ENCODE data around the gene DDIT3.
"Not testable (repeated sequence)": the region's sequence is repeated elsewhere in the genome, so short reads cannot be mapped to it uniquely, and the experiment has no call there.

DDIT3 gene

DNA sequence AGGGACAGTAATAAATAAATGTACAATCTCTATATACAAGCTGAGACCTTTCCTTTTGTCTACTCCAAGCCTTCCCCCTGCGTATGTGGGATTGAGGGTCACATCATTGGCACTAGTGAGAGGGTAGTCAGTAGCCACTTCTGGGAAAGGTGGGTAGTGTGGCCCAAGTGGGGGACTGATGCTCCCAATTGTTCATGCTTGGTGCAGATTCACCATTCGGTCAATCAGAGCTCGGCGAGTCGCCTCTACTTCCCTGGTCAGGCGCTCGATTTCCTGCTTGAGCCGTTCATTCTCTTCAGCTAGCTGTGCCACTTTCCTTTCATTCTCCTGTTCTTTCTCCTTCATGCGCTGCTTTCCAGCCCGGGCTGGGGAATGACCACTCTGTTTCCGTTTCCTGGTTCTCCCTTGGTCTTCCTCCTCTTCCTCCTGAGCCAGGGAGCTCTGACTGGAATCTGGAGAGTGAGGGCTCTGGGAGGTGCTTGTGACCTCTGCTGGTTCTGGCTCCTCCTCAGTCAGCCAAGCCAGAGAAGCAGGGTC, 3.6 kb downstream of the DDIT3 start:
- no peak for DNase-seq (ENCODE audit: low spot score)
- Histone ChIP-seq H3K27ac (peak overlapping the region; percentile 2 to 98), H3K4me3 (no peak overlapping the region)
- TF ChIP-seq, protein P1, sequence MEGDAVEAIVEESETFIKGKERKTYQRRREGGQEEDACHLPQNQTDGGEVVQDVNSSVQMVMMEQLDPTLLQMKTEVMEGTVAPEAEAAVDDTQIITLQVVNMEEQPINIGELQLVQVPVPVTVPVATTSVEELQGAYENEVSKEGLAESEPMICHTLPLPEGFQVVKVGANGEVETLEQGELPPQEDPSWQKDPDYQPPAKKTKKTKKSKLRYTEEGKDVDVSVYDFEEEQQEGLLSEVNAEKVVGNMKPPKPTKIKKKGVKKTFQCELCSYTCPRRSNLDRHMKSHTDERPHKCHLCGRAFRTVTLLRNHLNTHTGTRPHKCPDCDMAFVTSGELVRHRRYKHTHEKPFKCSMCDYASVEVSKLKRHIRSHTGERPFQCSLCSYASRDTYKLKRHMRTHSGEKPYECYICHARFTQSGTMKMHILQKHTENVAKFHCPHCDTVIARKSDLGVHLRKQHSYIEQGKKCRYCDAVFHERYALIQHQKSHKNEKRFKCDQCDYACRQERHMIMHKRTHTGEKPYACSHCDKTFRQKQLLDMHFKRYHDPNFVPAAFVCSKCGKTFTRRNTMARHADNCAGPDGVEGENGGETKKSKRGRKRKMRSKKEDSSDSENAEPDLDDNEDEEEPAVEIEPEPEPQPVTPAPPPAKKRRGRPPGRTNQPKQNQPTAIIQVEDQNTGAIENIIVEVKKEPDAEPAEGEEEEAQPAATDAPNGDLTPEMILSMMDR (IDR thresholded peaks at IDR 0.05): no peak

DNA sequence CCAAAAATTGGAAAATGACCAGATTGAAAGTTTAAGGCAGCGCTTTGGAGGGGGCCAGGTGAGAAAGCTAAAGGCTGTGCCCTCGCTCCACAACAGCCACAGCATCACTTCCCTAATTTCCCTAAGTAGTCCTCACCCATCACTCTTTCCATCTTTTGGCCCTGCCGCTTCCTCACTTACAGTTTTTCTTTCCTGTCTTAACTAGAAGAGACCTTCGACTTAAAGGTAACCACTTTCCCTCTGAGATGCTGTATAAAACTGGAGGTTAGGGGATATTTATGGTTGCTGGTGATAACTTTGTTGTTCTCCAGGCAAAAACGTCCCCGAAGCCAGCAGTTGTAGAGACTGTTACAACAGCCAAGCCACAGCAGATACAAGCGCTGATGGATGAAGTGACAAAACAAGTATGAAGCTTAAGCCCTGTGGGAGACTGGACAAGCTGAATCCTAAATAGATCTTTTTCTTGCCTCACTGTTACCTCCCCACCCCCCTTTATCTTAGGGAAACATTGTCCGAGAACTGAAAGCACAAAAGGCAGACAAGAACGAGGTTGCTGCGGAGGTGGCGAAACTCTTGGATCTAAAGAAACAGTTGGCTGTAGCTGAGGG, 4.3 kb downstream of the DDIT3 start:
- no peak for DNase-seq (ENCODE audit: low spot score)
- Histone ChIP-seq H3K4me3 (no peak overlapping the region), H3K27ac (peak overlapping the region in 1 of 2 donors; percentile 98)
- TF ChIP-seq, protein P1 (IDR thresholded peaks at IDR 0.05): no peak

DNA sequence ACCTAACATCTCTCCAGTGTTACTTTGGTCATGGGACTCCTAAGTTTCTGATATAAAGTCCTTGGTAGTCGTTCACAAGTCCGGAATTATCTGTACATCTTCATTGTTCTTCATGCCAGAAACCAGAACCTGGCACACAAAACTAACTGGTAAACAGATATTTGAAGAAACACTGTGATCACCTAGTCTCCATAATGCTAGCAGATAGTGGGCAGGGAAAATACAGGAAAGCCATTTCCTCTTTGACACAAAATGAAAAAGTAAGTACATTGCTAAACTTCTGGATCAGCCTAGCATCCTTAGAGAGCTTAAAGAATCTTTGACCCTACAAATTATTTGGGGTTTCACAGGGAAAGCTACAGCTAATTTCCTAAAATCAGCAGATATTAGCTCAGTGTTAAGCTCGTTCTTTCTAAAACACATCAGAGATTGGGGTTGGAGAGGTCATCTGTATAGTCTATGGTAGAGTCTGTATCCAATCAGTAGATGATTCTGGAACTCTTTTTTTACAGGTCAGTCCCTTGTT, 4.8 kb downstream of the DDIT3 start:
- H3K4me3 ChIP-seq: no peak overlapping the region
- TF ChIP-seq, protein P1 (IDR thresholded peaks at IDR 0.05): no peak
- no peak overlapping the region for H3K27ac ChIP-seq
- no peak for DNase-seq (ENCODE audit: low spot score)

DNA sequence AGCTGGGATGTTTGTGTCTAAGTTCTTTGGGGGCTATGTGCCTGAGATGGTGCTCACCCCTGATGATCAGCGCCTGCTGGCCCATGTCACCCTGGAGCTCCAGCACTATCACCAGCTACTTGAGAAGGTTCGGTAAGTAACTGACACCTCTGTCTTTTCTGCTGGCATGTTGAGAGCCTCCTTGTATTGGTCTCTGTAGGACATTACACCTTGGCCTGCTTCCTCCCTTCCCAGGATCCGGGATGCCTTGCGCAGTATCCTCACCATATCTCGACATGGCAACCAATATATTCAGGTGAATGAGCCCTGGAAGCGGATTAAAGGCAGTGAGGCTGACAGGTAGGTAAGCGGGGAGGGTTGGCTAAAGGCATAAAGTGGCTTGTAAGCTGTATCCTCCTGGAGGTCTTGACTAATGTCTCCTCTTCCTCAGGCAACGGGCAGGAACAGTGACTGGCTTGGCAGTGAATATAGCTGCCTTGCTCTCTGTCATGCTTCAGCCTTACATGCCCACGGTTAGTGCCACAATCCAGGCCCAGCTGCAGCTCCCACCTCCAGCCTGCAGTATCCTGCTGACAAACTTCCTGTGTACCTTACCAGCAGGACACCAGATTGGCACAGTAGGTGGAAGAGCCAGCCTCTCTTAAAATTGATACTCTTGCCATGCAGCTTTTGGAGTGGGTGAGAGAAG, 5.5 kb downstream of the DDIT3 start:
- TF ChIP-seq, protein P1 (IDR thresholded peaks at IDR 0.05): no peak
- no peak for DNase-seq (ENCODE audit: low spot score)
- H3K27ac ChIP-seq: peak overlapping the region in 1 of 2 donors; percentile 19
- no peak overlapping the region for H3K4me3 ChIP-seq

DNA sequence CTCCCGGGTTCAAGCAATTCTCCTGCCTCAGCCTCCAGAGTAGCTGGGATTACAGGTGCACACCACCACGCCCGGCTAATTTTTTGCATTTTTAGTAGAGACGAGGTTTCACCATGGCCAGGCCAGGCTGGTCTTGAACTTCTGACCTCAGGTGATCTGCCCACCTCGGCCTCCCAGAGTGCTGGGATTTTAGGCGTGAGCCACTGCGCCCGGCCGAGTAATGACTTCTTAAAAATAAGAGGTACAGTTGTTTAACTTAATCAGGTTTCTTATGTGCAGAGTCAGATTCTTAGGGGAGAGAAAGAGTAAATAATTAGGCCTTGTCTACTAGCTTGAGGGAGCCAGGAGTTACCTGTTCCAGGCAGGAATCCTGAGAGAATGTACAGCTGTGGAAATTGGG, 6.1 kb downstream of the DDIT3 start:
- H3K27ac ChIP-seq: peak overlapping the region in 1 of 2 donors; percentile 19
- not testable (repeated sequence) for DNase-seq (ENCODE audit: low spot score); H3K4me3 ChIP-seq

DNA sequence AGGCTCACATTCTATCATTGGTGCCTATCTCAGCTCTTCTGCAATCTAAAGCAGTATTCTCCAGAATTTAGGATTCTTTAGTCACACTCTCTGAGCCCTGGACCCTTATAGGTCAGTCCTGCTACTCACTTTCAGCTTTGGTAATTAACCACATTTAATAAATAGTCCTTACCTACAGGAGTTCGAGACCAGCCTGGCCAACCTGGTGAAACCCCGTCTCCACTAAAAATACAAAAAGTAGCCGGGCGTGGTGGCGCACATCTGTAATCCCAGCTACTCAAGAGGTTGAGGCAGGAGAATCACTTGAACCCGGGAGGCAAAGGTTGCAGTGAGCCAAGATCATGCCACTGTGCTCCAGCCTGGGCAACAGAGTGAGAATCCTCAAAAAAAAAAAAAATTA, 6.6 kb downstream of the DDIT3 start:
- not testable (repeated sequence) for H3K4me3 ChIP-seq; DNase-seq (ENCODE audit: low spot score); H3K27ac ChIP-seq

DNA sequence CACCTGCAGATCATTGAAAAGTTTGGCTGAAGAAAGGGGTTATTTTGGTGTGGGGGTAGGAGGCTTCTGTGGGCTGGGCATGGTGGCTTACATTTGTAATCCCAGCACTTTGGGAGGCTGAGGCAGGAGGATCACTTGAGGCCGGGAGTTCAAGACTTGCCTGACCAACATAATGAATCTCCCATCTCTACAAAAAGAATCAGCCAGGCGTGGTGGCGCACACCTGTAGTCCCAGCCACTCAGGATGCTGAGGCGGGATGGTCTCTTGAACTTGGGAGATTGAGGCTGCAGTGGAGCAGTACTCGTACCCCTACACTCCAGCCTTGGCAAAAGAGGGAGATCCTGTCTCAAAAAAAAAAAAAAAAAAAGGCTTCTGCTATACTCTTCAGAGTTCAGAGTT, 7.0 kb downstream of the DDIT3 start:
- no peak overlapping the region for H3K4me3 ChIP-seq
- H3K27ac ChIP-seq: no peak overlapping the region
- TF ChIP-seq, protein P1 (IDR thresholded peaks at IDR 0.05): no peak
- no peak for DNase-seq (ENCODE audit: low spot score)

DNA sequence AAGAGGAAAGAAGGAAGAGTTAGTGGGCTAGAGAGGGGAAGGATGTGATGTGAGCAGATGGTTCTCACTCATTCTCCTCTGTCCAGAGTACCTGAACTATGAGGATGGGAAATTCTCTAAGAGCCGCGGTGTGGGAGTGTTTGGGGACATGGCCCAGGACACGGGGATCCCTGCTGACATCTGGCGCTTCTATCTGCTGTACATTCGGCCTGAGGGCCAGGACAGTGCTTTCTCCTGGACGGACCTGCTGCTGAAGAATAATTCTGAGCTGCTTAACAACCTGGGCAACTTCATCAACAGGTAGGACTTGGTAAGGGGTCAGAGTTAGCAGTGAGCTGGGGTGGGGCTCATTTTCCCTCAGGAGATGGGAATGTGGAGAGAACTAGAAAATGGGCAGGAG, 7.6 kb downstream of the DDIT3 start:
- Histone ChIP-seq H3K4me3 (no peak overlapping the region), H3K27ac (no peak overlapping the region)
- TF ChIP-seq, protein P1 (IDR thresholded peaks at IDR 0.05): no peak
- no peak for DNase-seq (ENCODE audit: low spot score)

Measured in coronary artery (tissue), 2 donors.